ENCODE results near the gene RIMKLB. TPM values are rescaled to one million over a fixed set of nuclear protein-coding genes. Genes with fewer than 3 reads are reported as not detected.
A peak's percentile ranks its signal among the peaks of the same experiment; 100 is the strongest.

The RIMKLB gene
- total and polyA plus RNA-seq, 5 donors from 2014 or later, result 1.1 to 7.7 (median 1.4) TPM

DNA sequence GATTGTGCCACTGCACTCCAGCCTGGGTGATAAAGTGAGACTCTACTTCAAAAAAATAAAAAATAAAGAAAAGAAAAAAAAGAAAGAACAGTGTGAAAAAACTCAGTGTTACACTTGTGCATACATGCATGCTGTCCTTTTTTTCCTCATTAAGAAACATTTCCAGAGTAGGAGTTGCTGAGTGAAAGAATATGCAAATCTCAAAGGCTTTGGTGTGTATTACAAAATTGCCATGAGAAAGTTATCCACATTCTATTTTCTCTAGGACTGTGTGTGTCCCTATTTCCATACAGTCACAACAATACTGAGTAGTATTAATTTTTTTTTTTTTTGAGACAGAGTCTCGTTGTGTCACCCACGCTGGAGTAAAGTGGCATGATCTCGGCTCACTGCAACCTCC lies 123.8 kb downstream of the RIMKLB start:
- H3K9me3 ChIP-seq (ENCODE audit: control insufficient read depth in 2 of 2, low read length in 2 of 2), result no peaks in the 10 kb centered on the region
- peaks cover 0 to 1% (median 0%) of the 10 kb centered on the region in 7 donors for H3K9me3 Mint-ChIP-seq
- H3K4me3 ChIP-seq (ENCODE audit: low read depth, low read length), result no peak overlapping the region
- no peaks in the 10 kb centered on the region for H3K4me1 ChIP-seq (ENCODE audit: control insufficient read depth, insufficient read depth, low read length, poor library complexity, severe bottlenecking)
- ATAC-seq (ENCODE audit: low read depth in 2 of 2) (no peak), DNase-seq (no peak)
- H3K4me3 Mint-ChIP-seq, result no peak overlapping the region
- no peaks in the 10 kb centered on the region for H3K4me1 Mint-ChIP-seq
- H3K27me3 Mint-ChIP-seq, result peaks cover 13% of the 10 kb centered on the region
- no peaks in the 10 kb centered on the region for H3K27me3 ChIP-seq (ENCODE audit: control insufficient read depth, insufficient read depth, low read length)
- H3K36me3 ChIP-seq (ENCODE audit: control insufficient read depth, insufficient read depth, low read length), result no peaks in the 10 kb centered on the region
- no peaks in the 10 kb centered on the region for H3K36me3 Mint-ChIP-seq
- H3K27ac ChIP-seq (ENCODE audit: insufficient read depth, low read length, poor library complexity, severe bottlenecking), result no peak overlapping the region
- H3K27ac Mint-ChIP-seq, result no peak overlapping the region

GRCh38 chr12:8822298-8822697 lies 124.5 kb downstream of the RIMKLB start, which contains the start of gene A2ML1:
TSS of gene A2ML1 (plus strand) at chr12:8822621. CDS start at chr12:8822652, 31 bp downstream.
- Histone ChIP-seq H3K36me3 (ENCODE audit: control insufficient read depth, insufficient read depth, low read length) (no peaks in the 10 kb centered on the region), H3K4me1 (ENCODE audit: control insufficient read depth, insufficient read depth, low read length, poor library complexity, severe bottlenecking) (no peaks in the 10 kb centered on the region), H3K27ac (ENCODE audit: insufficient read depth, low read length, poor library complexity, severe bottlenecking) (no peak within 1 kb of the TSS), H3K9me3 (ENCODE audit: control insufficient read depth in 2 of 2, low read length in 2 of 2) (no peaks in the 10 kb centered on the region), H3K27me3 (ENCODE audit: control insufficient read depth, insufficient read depth, low read length) (no peaks in the 10 kb centered on the region), H3K4me3 (ENCODE audit: low read depth, low read length) (no peak within 1 kb of the TSS)
- ATAC-seq (ENCODE audit: low read depth in 2 of 2), result no peak
- H3K27ac Mint-ChIP-seq, result no peak within 1 kb of the TSS
- no peak for DNase-seq
- H3K4me3 Mint-ChIP-seq, result no peak within 1 kb of the TSS
- H3K4me1 Mint-ChIP-seq, result peaks cover 0 to under 1% (median 0%) of the 10 kb centered on the region in 4 donors
- H3K36me3 Mint-ChIP-seq, result no peaks in the 10 kb centered on the region
- H3K9me3 Mint-ChIP-seq, result peaks cover 0 to 3% (median 0%) of the 10 kb centered on the region in 7 donors
- H3K27me3 Mint-ChIP-seq, result peaks cover 13% of the 10 kb centered on the region

GRCh38 chr12:8823565-8824300 lies 125.9 kb downstream of the RIMKLB start:
- Mint-ChIP-seq H3K9me3 (peaks cover 0 to 3% (median 0%) of the 10 kb centered on the region in 7 donors), H3K27me3 (peaks cover 13% of the 10 kb centered on the region), H3K4me1 (peaks cover 0 to 2% (median 0%) of the 10 kb centered on the region in 4 donors), H3K27ac (no peak overlapping the region), H3K36me3 (no peaks in the 10 kb centered on the region), H3K4me3 (no peak overlapping the region)
- ATAC-seq (ENCODE audit: low read depth in 2 of 2) (no peak), DNase-seq (no peak)
- H3K9me3 ChIP-seq (ENCODE audit: control insufficient read depth in 2 of 2, low read length in 2 of 2), result no peaks in the 10 kb centered on the region
- H3K4me3 ChIP-seq (ENCODE audit: low read depth, low read length), result no peak overlapping the region
- no peak overlapping the region for H3K27ac ChIP-seq (ENCODE audit: insufficient read depth, low read length, poor library complexity, severe bottlenecking)
- H3K27me3 ChIP-seq (ENCODE audit: control insufficient read depth, insufficient read depth, low read length), result no peaks in the 10 kb centered on the region
- no peaks in the 10 kb centered on the region for H3K4me1 ChIP-seq (ENCODE audit: control insufficient read depth, insufficient read depth, low read length, poor library complexity, severe bottlenecking)
- H3K36me3 ChIP-seq (ENCODE audit: control insufficient read depth, insufficient read depth, low read length), result no peaks in the 10 kb centered on the region

GRCh38 chr12:8827551-8828256 lies 129.9 kb downstream of the RIMKLB start:
- Histone ChIP-seq H3K27ac (ENCODE audit: insufficient read depth, low read length, poor library complexity, severe bottlenecking) (no peak overlapping the region), H3K27me3 (ENCODE audit: control insufficient read depth, insufficient read depth, low read length) (no peaks in the 10 kb centered on the region), H3K4me1 (ENCODE audit: control insufficient read depth, insufficient read depth, low read length, poor library complexity, severe bottlenecking) (no peaks in the 10 kb centered on the region), H3K9me3 (ENCODE audit: control insufficient read depth in 2 of 2, low read length in 2 of 2) (no peaks in the 10 kb centered on the region), H3K4me3 (ENCODE audit: low read depth, low read length) (no peak overlapping the region), H3K36me3 (ENCODE audit: control insufficient read depth, insufficient read depth, low read length) (no peaks in the 10 kb centered on the region)
- Mint-ChIP-seq H3K9me3 (peaks cover 0 to 3% (median 0%) of the 10 kb centered on the region in 7 donors), H3K27me3 (peaks cover 9% of the 10 kb centered on the region), H3K27ac (no peak overlapping the region), H3K36me3 (no peaks in the 10 kb centered on the region), H3K4me3 (no peak overlapping the region), H3K4me1 (peaks cover 0 to 2% (median 0%) of the 10 kb centered on the region in 4 donors)
- no peak for DNase-seq
- ATAC-seq (ENCODE audit: low read depth in 2 of 2), result no peak

DNA sequence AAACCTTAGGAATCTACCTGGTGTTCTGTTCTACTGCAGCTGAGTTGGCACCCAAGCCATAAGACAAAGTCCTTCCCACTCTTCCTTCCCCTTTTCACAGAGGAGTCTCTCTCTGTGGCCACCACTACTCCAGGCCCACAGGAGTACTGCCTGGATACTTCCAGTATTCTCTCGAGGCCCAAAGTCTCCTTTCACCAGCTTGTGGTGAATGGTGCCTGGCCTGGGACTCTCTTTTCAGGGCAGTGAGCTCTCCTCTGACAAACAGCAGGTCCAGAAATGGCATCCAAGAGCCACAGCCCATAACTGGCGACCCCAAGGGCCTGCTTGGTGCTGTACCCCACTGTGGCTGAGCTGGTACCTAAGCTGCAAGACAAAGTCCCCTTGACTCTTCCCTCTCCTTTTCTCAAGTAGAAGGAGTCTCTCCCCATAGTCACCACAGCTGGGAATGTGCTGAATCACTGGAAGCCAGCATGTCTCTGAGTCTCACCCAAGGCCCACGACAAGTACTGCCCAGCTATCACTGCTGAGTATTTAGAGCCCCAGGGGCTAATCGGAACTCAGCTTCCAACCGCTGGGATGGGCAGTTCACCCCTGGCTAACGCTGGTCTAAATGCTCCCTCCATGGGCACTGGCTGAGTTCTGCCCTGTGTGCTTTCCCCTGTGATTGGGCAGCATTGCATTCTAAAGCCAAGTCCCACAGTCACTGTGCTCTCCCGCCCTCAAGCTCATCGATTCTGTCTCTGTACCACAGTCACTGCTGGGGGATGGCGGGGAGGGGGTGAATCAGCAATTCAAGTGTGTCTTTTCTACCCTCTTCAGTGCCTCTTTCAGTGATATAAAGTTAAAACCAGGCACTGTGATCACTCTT lies 130.7 kb downstream of the RIMKLB start:
- H3K4me3 ChIP-seq (ENCODE audit: low read depth, low read length), result no peak overlapping the region
- no peaks in the 10 kb centered on the region for H3K36me3 Mint-ChIP-seq
- no peak for DNase-seq
- no peak overlapping the region for H3K4me3 Mint-ChIP-seq
- no peaks in the 10 kb centered on the region for H3K27me3 ChIP-seq (ENCODE audit: control insufficient read depth, insufficient read depth, low read length)
- peaks cover 0 to 2% (median 0%) of the 10 kb centered on the region in 4 donors for H3K4me1 Mint-ChIP-seq
- no peaks in the 10 kb centered on the region for H3K9me3 ChIP-seq (ENCODE audit: control insufficient read depth in 2 of 2, low read length in 2 of 2)
- ATAC-seq (ENCODE audit: low read depth in 2 of 2), result no peak
- peaks cover 9% of the 10 kb centered on the region for H3K27me3 Mint-ChIP-seq
- peaks cover 0 to 3% (median 0%) of the 10 kb centered on the region in 7 donors for H3K9me3 Mint-ChIP-seq
- no peak overlapping the region for H3K27ac ChIP-seq (ENCODE audit: insufficient read depth, low read length, poor library complexity, severe bottlenecking)
- no peaks in the 10 kb centered on the region for H3K4me1 ChIP-seq (ENCODE audit: control insufficient read depth, insufficient read depth, low read length, poor library complexity, severe bottlenecking)
- H3K36me3 ChIP-seq (ENCODE audit: control insufficient read depth, insufficient read depth, low read length), result no peaks in the 10 kb centered on the region
- H3K27ac Mint-ChIP-seq, result no peak overlapping the region

GRCh38 chr12:8829125-8829518 lies 131.3 kb downstream of the RIMKLB start:
- no peak for ATAC-seq (ENCODE audit: low read depth in 2 of 2)
- no peaks in the 10 kb centered on the region for H3K9me3 ChIP-seq (ENCODE audit: control insufficient read depth in 2 of 2, low read length in 2 of 2)
- Mint-ChIP-seq H3K27ac (peak overlapping the region in 1 of 3 donors; percentile 63), H3K4me1 (peaks cover 0 to 2% (median 0%) of the 10 kb centered on the region in 4 donors), H3K9me3 (peaks cover 0 to 3% (median 0%) of the 10 kb centered on the region in 7 donors), H3K36me3 (no peaks in the 10 kb centered on the region), H3K4me3 (no peak overlapping the region), H3K27me3 (peaks cover 14% of the 10 kb centered on the region)
- H3K4me1 ChIP-seq (ENCODE audit: control insufficient read depth, insufficient read depth, low read length, poor library complexity, severe bottlenecking), result no peaks in the 10 kb centered on the region
- no peak overlapping the region for H3K4me3 ChIP-seq (ENCODE audit: low read depth, low read length)
- H3K27me3 ChIP-seq (ENCODE audit: control insufficient read depth, insufficient read depth, low read length), result no peaks in the 10 kb centered on the region
- no peak overlapping the region for H3K27ac ChIP-seq (ENCODE audit: insufficient read depth, low read length, poor library complexity, severe bottlenecking)
- H3K36me3 ChIP-seq (ENCODE audit: control insufficient read depth, insufficient read depth, low read length), result no peaks in the 10 kb centered on the region
- DNase-seq, result no peak

DNA sequence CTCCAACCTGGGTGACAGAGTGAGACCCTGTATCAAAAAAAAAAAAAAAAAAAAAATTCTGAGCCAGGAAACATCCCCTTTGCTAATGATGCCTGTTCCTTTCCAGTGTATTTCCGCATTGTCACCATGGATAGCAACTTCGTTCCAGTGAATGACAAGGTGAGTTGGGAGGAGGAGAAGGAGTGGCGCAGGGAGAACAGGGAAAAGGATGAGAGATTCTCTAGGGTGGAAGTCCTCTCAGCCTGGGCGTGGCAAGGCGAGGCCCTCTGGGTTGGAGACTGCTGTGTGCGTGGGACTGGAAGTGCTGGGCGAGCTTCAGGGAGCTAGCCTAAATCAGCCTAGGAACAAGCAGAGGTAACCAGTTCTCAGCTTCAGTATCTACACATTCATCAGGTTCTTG lies 131.8 kb downstream of the RIMKLB start:
- Histone ChIP-seq H3K36me3 (ENCODE audit: control insufficient read depth, insufficient read depth, low read length) (no peaks in the 10 kb centered on the region), H3K4me1 (ENCODE audit: control insufficient read depth, insufficient read depth, low read length, poor library complexity, severe bottlenecking) (no peaks in the 10 kb centered on the region), H3K27me3 (ENCODE audit: control insufficient read depth, insufficient read depth, low read length) (no peaks in the 10 kb centered on the region), H3K27ac (ENCODE audit: insufficient read depth, low read length, poor library complexity, severe bottlenecking) (no peak overlapping the region), H3K4me3 (ENCODE audit: low read depth, low read length) (no peak overlapping the region), H3K9me3 (ENCODE audit: control insufficient read depth in 2 of 2, low read length in 2 of 2) (no peaks in the 10 kb centered on the region)
- H3K27me3 Mint-ChIP-seq, result peaks cover 14% of the 10 kb centered on the region
- H3K36me3 Mint-ChIP-seq, result no peaks in the 10 kb centered on the region
- peaks cover 0 to 2% (median 0%) of the 10 kb centered on the region in 4 donors for H3K4me1 Mint-ChIP-seq
- peaks cover 0 to 3% (median 0%) of the 10 kb centered on the region in 7 donors for H3K9me3 Mint-ChIP-seq
- ATAC-seq (ENCODE audit: low read depth in 2 of 2) (no peak), DNase-seq (no peak)
- no peak overlapping the region for H3K27ac Mint-ChIP-seq
- no peak overlapping the region for H3K4me3 Mint-ChIP-seq

Data from CD4-positive, CD25-positive, alpha-beta regulatory T cell (primary cell).